IMR-90 (cell line): ENCODE results near the gene ACOT4. TPM values are rescaled to one million over a fixed set of nuclear protein-coding genes. Genes with fewer than 3 reads are reported as not detected.

ENCODE experiments used
- ATAC-seq: fragments of 200-7000 bp; cut with Tn5 transposase; 2 replicates; pipeline ENCODE4 v1.9.1; 2020; ENCODE audit warnings: low read depth, mild to moderate bottlenecking, moderate library complexity
- BruUV-seq: library from RNA; stranded (reverse); fragments of 400-500 nt; replicated peaks from 2 replicates; lab custom pipeline; 2021; lab: Mats Ljungman, UMichigan
- CTCF ChIA-PET: fragments of 300-600 bp; formaldehyde crosslinking; extraction: SDS; loops from one replicate; lab custom pipeline; 2021; ENCODE audit warnings: antibody characterized with exemption; lab: Yijun Ruan, JAX
- POLR2A ChIA-PET: fragments of 300-600 bp; sonication (Branson Sonifier 250); formaldehyde crosslinking; loops from one replicate; lab custom pipeline; 2022; ENCODE audit warnings: antibody characterized with exemption; ENCODE audit not compliant: unreplicated experiment; lab: Charles Lee
- DNase-seq: peaks from one replicate; pipeline ENCODE4 v3.0.0; 2013
- H2AFZ ChIP-seq: replicated peaks from 2 replicates; pipeline ENCODE3; 2013; ENCODE audit warnings: low read length, mild to moderate bottlenecking; ENCODE audit not compliant: poor library complexity
- H2AK5ac ChIP-seq: 2 replicates; pipeline ENCODE4 v1.6.1; 2013; ENCODE audit warnings: low read depth, low read length, inconsistent platforms
- H2AK9ac ChIP-seq: replicated peaks from 2 replicates; pipeline ENCODE3; 2013; ENCODE audit warnings: mild to moderate bottlenecking, low read depth, low read length, moderate library complexity; ENCODE audit not compliant: poor library complexity
- H2BK120ac ChIP-seq: 2 replicates; pipeline ENCODE4 v1.6.1; 2013; ENCODE audit warnings: low read depth, low read length, inconsistent platforms
- H2BK15ac ChIP-seq: 3 replicates; pipeline ENCODE4 v1.6.1; 2013; ENCODE audit warnings: low read depth, low read length, inconsistent platforms
- H2BK20ac ChIP-seq: 2 replicates; pipeline ENCODE4 v1.6.1; 2013; ENCODE audit warnings: low read depth, mild to moderate bottlenecking, inconsistent platforms, low read length, moderate library complexity
- H2BK5ac ChIP-seq: 2 replicates; pipeline ENCODE4 v1.6.1; 2013; ENCODE audit warnings: mild to moderate bottlenecking, low read depth, low read length, inconsistent platforms; ENCODE audit not compliant: poor library complexity, severe bottlenecking
- H3K14ac ChIP-seq: replicated peaks from 2 replicates; pipeline ENCODE4 v1.6.1; 2013; ENCODE audit warnings: low read depth, low read length, inconsistent platforms
- H3K18ac ChIP-seq: 2 replicates; pipeline ENCODE4 v1.6.1; 2013; ENCODE audit warnings: low read depth, low read length, control low read depth
- H3K23ac ChIP-seq: 2 replicates; pipeline ENCODE4 v1.6.1; 2013; ENCODE audit warnings: low read depth, low read length, inconsistent platforms
- H3K27ac ChIP-seq: 2 replicates; pipeline ENCODE4 v1.5.1; 2013; ENCODE audit warnings: mild to moderate bottlenecking, control low read depth, low read length; ENCODE audit not compliant: insufficient read depth
- H3K27me3 ChIP-seq: 2 replicates; pipeline ENCODE4 v1.6.1; 2013; ENCODE audit warnings: low read length; ENCODE audit not compliant: control insufficient read depth, insufficient read depth
- H3K36me3 ChIP-seq: 2 replicates; pipeline ENCODE4 v1.6.1; 2013; ENCODE audit warnings: low read length, mixed read lengths; ENCODE audit not compliant: control insufficient read depth, insufficient read depth
- H3K4ac ChIP-seq: 2 replicates; pipeline ENCODE4 v1.6.1; 2013; ENCODE audit warnings: low read depth, low read length, inconsistent platforms
- H3K4me1 ChIP-seq: 2 replicates; pipeline ENCODE4 v1.6.1; 2013; ENCODE audit warnings: low read length, mixed read lengths; ENCODE audit not compliant: control insufficient read depth, insufficient read depth
- H3K4me2 ChIP-seq: 2 replicates; pipeline ENCODE4 v1.6.1; 2013; ENCODE audit warnings: low read depth, mild to moderate bottlenecking, control low read depth, low read length, moderate library complexity
- H3K4me3 ChIP-seq: 2 replicates; pipeline ENCODE4 v1.5.1; 2013; ENCODE audit warnings: low read depth, mild to moderate bottlenecking, control low read depth, low read length, moderate library complexity; ENCODE audit not compliant: insufficient read depth
- H3K56ac ChIP-seq: 2 replicates; pipeline ENCODE4 v1.6.1; 2013; ENCODE audit warnings: low read length, inconsistent platforms; ENCODE audit not compliant: insufficient read depth; ENCODE audit errors: extremely low read depth
- H3K79me1 ChIP-seq, 2 experiments: 2 replicates each; pipeline ENCODE4 v1.6.1; 2013; ENCODE audit warnings: low read length in 2 of 2, inconsistent platforms in 1 of 2, low read depth in 1 of 2
- H3K9ac ChIP-seq: 2 replicates; pipeline ENCODE4 v1.6.1; 2013; ENCODE audit warnings: low read depth, low read length, control low read depth
- H3K9me1 ChIP-seq: 2 replicates; pipeline ENCODE4 v1.6.1; 2013; ENCODE audit warnings: low read length, inconsistent platforms; ENCODE audit not compliant: insufficient read depth
- H3K9me3 ChIP-seq: 2 replicates; pipeline ENCODE4 v1.6.1; 2013; ENCODE audit warnings: low read length; ENCODE audit not compliant: control insufficient read depth, insufficient read depth
- H4K20me1 ChIP-seq: 2 replicates; pipeline ENCODE4 v1.6.1; 2013; ENCODE audit warnings: low read length, inconsistent platforms; ENCODE audit not compliant: insufficient read depth
- H4K5ac ChIP-seq: 2 replicates; pipeline ENCODE4 v1.6.1; 2013; ENCODE audit warnings: mild to moderate bottlenecking, low read depth, low read length, control low read depth
- H4K8ac ChIP-seq, 2 experiments: 2 replicates each; pipeline ENCODE4 v1.6.1; 2013; ENCODE audit warnings: low read depth in 2 of 2, low read length in 2 of 2, control low read depth in 1 of 2, inconsistent platforms in 1 of 2
- H4K91ac ChIP-seq: 2 replicates; pipeline ENCODE4 v1.6.1; 2013; ENCODE audit warnings: low read depth, low read length, inconsistent platforms; ENCODE audit not compliant: insufficient read depth
- BHLHE40 ChIP-seq: fragments of 150-350 bp; IDR thresholded peaks from 2 replicates; pipeline ENCODE4 v1.6.1; 2016; ENCODE audit warnings: mild to moderate bottlenecking, low read depth, low read length
- MAZ ChIP-seq: IDR thresholded peaks from 2 replicates; pipeline ENCODE4 v1.6.1; 2012; ENCODE audit warnings: low read depth, mild to moderate bottlenecking, low read length, improper control_type of control experiment, moderate library complexity, borderline replicate concordance
- SMC3 ChIP-seq: fragments of 150-350 bp; IDR thresholded peaks from 2 replicates; pipeline ENCODE4 v1.6.1; 2016; ENCODE audit warnings: low read depth, mild to moderate bottlenecking, antibody characterized with exemption, low read length, moderate library complexity
- WGBS, 2 experiments: methylation state at CpG; one replicate each; pipeline versions ENCODE4 v1.1.5 to v1.1.7; 2013; ENCODE audit warnings: missing lambda C conversion rate in 2 of 2; ENCODE audit not compliant: insufficient read length in 1 of 2; ENCODE audit errors: extremely low coverage in 2 of 2; 5-methylcytosine and 5-hydroxymethylcytosine counted together
- dilution Hi-C: fragments of 300-500 bp; cut with HindIII; formaldehyde crosslinking; loops from one replicate; pipeline ENCODE4 v1.14.3; 2018; ENCODE audit warnings: low sequenced_read_pairs; ENCODE audit not compliant: unreplicated experiment
- in situ Hi-C: fragments of 300-500 bp; cut with MboI; formaldehyde crosslinking; loops from 3 replicates; pipeline ENCODE4 v1.14.3; 2019; ENCODE audit warnings: low sequenced_read_pairs, inconsistent platforms, mixed read lengths
- intact Hi-C: fragments of 100-400 bp; cut with micrococcal nuclease; formaldehyde crosslinking; loops from 2 replicates; pipeline ENCODE4 v1.10.0; 2022
- polyA plus RNA-seq, 3 experiments: library from polyadenylated mRNA; depleted of rRNA; stranded (reverse); fragments of >200 nt; gene quantifications; 2 replicates each; pipeline ENCODE4 v1.2.3, GENCODE V29; 2012; ENCODE audit warnings: low replicate concordance in 1 of 3
- total RNA-seq: library from RNA; depleted of rRNA; stranded (reverse); fragments of >200 nt; gene quantifications from 2 replicates; pipeline ENCODE4 v1.2.3, GENCODE V29; 2012

The ACOT4 gene
- total and polyA plus RNA-seq, 2 of the 4 experiments (the other 2 are of a cell fraction): 0.22 to 0.54 TPM

GRCh38 chr14:73620268-73620667, 28.6 kb downstream of the ACOT4 start:
- POLR2A ChIA-PET: no interaction called here
- CTCF ChIA-PET: no interaction called here
- no peak overlapping the region for H3K27ac ChIP-seq

More at GRCh38 chr14:73620268-73620667, 28.6 kb downstream of the ACOT4 start:
- no peak overlapping the region for H3K4ac ChIP-seq
- H3K4me3 ChIP-seq: no peak overlapping the region
- no peaks in the 10 kb centered on the region for H3K4me1 ChIP-seq
- no peaks in the 10 kb centered on the region for H3K9me1 ChIP-seq
- H2AFZ ChIP-seq: no peak overlapping the region
- no peak for ATAC-seq
- no peak overlapping the region for H3K56ac ChIP-seq
- no peaks in the 10 kb centered on the region for H3K9me3 ChIP-seq
- H3K23ac ChIP-seq: no peak overlapping the region
- H4K8ac ChIP-seq: no peak overlapping the region
- H2BK5ac ChIP-seq: no peak overlapping the region
- no TSS peak for BruUV-seq
- no peak overlapping the region for H2AK5ac ChIP-seq
- no peak overlapping the region for H2BK20ac ChIP-seq
- H3K18ac ChIP-seq: no peak overlapping the region
- WGBS, 2 experiments: 47% methylated on average over 4 of the region's 10 CpGs; no CpG with 5 or more reads in 1 of the 2 experiments
- intact Hi-C loops (no loop called here), dilution Hi-C loops (no loop called here), in situ Hi-C loops (no loop called here)
- no peak overlapping the region for H4K5ac ChIP-seq
- no peak overlapping the region for H2AK9ac ChIP-seq
- no peak overlapping the region for H2BK15ac ChIP-seq
- no peak for DNase-seq
- H3K36me3 ChIP-seq: no peaks in the 10 kb centered on the region
- H2BK120ac ChIP-seq: no peak overlapping the region
- no peaks in the 10 kb centered on the region for H4K20me1 ChIP-seq
- TF ChIP-seq MAZ: no peak
- no peak for TF ChIP-seq SMC3
- TF ChIP-seq BHLHE40: no peak
- H3K79me1 ChIP-seq: no peaks in the 10 kb centered on the region
- no peak overlapping the region for H4K91ac ChIP-seq
- no peak overlapping the region for H3K9ac ChIP-seq
- H3K14ac ChIP-seq: no peak overlapping the region; the same call in 1 of the 2 replicates
- no peak overlapping the region for H3K4me2 ChIP-seq
- H3K27me3 ChIP-seq: peaks cover 11% of the 10 kb centered on the region
